ENCODE data around the gene LDLRAD4.

- TF ChIP-seq, protein P1, sequence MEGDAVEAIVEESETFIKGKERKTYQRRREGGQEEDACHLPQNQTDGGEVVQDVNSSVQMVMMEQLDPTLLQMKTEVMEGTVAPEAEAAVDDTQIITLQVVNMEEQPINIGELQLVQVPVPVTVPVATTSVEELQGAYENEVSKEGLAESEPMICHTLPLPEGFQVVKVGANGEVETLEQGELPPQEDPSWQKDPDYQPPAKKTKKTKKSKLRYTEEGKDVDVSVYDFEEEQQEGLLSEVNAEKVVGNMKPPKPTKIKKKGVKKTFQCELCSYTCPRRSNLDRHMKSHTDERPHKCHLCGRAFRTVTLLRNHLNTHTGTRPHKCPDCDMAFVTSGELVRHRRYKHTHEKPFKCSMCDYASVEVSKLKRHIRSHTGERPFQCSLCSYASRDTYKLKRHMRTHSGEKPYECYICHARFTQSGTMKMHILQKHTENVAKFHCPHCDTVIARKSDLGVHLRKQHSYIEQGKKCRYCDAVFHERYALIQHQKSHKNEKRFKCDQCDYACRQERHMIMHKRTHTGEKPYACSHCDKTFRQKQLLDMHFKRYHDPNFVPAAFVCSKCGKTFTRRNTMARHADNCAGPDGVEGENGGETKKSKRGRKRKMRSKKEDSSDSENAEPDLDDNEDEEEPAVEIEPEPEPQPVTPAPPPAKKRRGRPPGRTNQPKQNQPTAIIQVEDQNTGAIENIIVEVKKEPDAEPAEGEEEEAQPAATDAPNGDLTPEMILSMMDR (conservative IDR thresholded peaks at IDR 0.05; ENCODE audit: low read depth, low read length), result no peak
- no peak for TF ChIP-seq EZH2 (IDR thresholded peaks at IDR 0.05; ENCODE audit: borderline replicate concordance, low read depth, low read length, poor library complexity, severe bottlenecking)
Measured at GRCh38 chr18:13520741-13521140, 302.2 kb downstream of the LDLRAD4 start.

All from A673 (cell line).